Right lobe of liver (tissue), 6 donors: ENCODE results near the gene KRT71. TPM values are rescaled to one million over a fixed set of nuclear protein-coding genes. Genes with fewer than 3 reads are reported as not detected.

Experiments
- ATAC-seq, 4 donors: fragments of 200-7000 bp; cut with Tn5 transposase; one replicate each; pipeline ENCODE4 v1.9.1; 2020; ENCODE audit warnings: mild to moderate bottlenecking in 4 of 4, moderate library complexity in 4 of 4
- DNase-seq, 3 donors: peaks; one replicate each; pipeline ENCODE4 v3.0.0-alpha.2; 2020
- H3K27ac ChIP-seq, 3 donors: fragments of 200-600 bp; one replicate each; pipeline ENCODE4 v1.8.0; 2022
- H3K27me3 ChIP-seq, 2 donors: fragments of 200-600 bp; one replicate each; pipeline ENCODE4 v1.8.0; 2022
- H3K36me3 ChIP-seq, 4 donors: fragments of 200-600 bp; sonication (generic) in 1 of 4; one replicate each; pipeline versions ENCODE4 v1.5.1 to v1.8.0; 2017 to 2022; ENCODE audit warnings: control low read depth in 1 of 4
- H3K4me1 ChIP-seq, 4 donors: fragments of 200-600 bp; sonication (generic) in 1 of 4; one replicate each; pipeline versions ENCODE4 v1.5.1 to v1.8.0; 2017 to 2022; ENCODE audit warnings: control low read depth in 1 of 4
- H3K4me3 ChIP-seq, 3 donors: fragments of 200-600 bp; one replicate each; pipeline ENCODE4 v1.8.0; 2022
- H3K9me3 ChIP-seq, 4 donors: fragments of 200-600 bp; sonication (generic) in 1 of 4; one replicate each; pipeline versions ENCODE4 v1.5.1 to v1.8.0; 2017 to 2022; ENCODE audit warnings: control low read depth in 1 of 4
- CTCF ChIP-seq, 4 donors: fragments of 200-600 bp in 3 of 4; fragments of 450-650 bp in 1 of 4; IDR thresholded peaks; one replicate each; pipeline versions ENCODE4 v1.5.1 to v1.8.0; 2016 to 2022; ENCODE audit warnings: antibody characterized with exemption in 4 of 4, mild to moderate bottlenecking in 2 of 4
- POLR2A ChIP-seq: fragments of 450-650 bp; IDR thresholded peaks from one replicate; pipeline ENCODE4 v1.6.1; 2017; ENCODE audit warnings: antibody characterized with exemption, mild to moderate bottlenecking
- WGBS: methylation state at CpG from one replicate; pipeline ENCODE4 v1.1.6; 2018; ENCODE audit warnings: low coverage, low lambda C conversion rate; ENCODE audit not compliant: insufficient coverage; ENCODE audit errors: missing lambda C conversion rate; 5-methylcytosine and 5-hydroxymethylcytosine counted together
- intact Hi-C, 2 donors: fragments of 100-400 bp; cut with DNase I; formaldehyde crosslinking; loops; one replicate each; pipeline versions ENCODE4 v1.11.2 to v1.14.1; 2022
- total RNA-seq, 6 experiments: library from RNA; depleted of rRNA in 2 of 6; stranded (reverse); fragments of >200 nt in 2 of 6; fragmentation: NEBNext Ultra II Directional in 3 of 6; extraction: Animal tissue kit (Norgen Biotek cat#: 25700) in 3 of 6; gene quantifications; one replicate each; pipeline versions ENCODE4 v1.1.0 to v1.2.4, GENCODE V29; 2016 to 2023
- donor health status: DM: no; HTN: yes; CAD: no.
- donor health status: DM: no; HTN: no; CAD: no.
- donor health status: DM: no; HTN: no; CAD: no.
- donor health status: DM: no; HTN: yes; CAD: no.
- donor health status: DM: no; HTN: yes; CAD: no.

KRT71 gene
- total RNA-seq, 6 experiments from 2014 or later = not detected

DNA sequence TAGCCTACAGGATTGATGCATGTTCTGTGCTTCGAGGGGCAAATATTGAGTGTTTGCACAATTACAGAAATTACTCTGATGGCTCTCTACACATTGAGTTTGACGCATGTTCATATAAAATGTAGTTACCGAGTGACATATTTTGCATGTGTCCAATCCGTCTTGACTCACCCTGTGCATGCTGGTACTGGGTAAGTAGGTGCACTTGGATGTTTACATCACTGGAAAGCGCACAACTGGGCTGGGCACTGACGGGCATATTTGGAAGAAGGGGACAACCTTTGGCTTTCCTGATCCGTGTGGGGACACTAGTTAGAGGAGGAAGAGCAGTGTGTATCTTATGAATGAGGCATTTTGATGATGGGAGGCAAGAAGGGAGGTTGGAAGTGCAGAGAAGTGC is 55.0 kb downstream of the KRT71 start:
- DNase-seq (no peak), ATAC-seq (no peak)
- TF ChIP-seq POLR2A = no peak
- no peak for TF ChIP-seq CTCF (IDR thresholded peaks at IDR 0.05)
- no peaks in the 10 kb centered on the region for H3K36me3 ChIP-seq
- H3K9me3 ChIP-seq = no peaks in the 10 kb centered on the region
- no peak overlapping the region for H3K4me3 ChIP-seq
- H3K27ac ChIP-seq = no peak overlapping the region
- H3K4me1 ChIP-seq = no peaks in the 10 kb centered on the region
- intact Hi-C loops = no loop called here
- 66% methylated on average over 6 of the region's 7 CpGs for WGBS
- no peaks in the 10 kb centered on the region for H3K27me3 ChIP-seq

GRCh38 chr12:52496590-52497071 is 56.3 kb downstream of the KRT71 start:
- no peak for DNase-seq
- no peaks in the 10 kb centered on the region for H3K27me3 ChIP-seq
- no peaks in the 10 kb centered on the region for H3K36me3 ChIP-seq
- ATAC-seq = no peak
- WGBS = 67% methylated on average over 3 of the region's 4 CpGs
- no peaks in the 10 kb centered on the region for H3K4me1 ChIP-seq
- H3K27ac ChIP-seq = no peak overlapping the region
- intact Hi-C loops = no loop called here
- H3K9me3 ChIP-seq = no peaks in the 10 kb centered on the region
- no peak overlapping the region for H3K4me3 ChIP-seq
- no peak for TF ChIP-seq CTCF (IDR thresholded peaks at IDR 0.05)

GRCh38 chr12:52496054-52496453 is 56.9 kb downstream of the KRT71 start:
- H3K27ac ChIP-seq = no peak overlapping the region
- no peak for ATAC-seq
- no peak for TF ChIP-seq POLR2A
- TF ChIP-seq CTCF (IDR thresholded peaks at IDR 0.05) = no peak
- no peaks in the 10 kb centered on the region for H3K27me3 ChIP-seq
- intact Hi-C loops = no loop called here
- H3K4me3 ChIP-seq = no peak overlapping the region
- H3K4me1 ChIP-seq = no peaks in the 10 kb centered on the region
- H3K36me3 ChIP-seq = no peaks in the 10 kb centered on the region
- 63% methylated on average over 1 of the region's 2 CpGs for WGBS
- DNase-seq = no peak
- H3K9me3 ChIP-seq = no peaks in the 10 kb centered on the region

DNA sequence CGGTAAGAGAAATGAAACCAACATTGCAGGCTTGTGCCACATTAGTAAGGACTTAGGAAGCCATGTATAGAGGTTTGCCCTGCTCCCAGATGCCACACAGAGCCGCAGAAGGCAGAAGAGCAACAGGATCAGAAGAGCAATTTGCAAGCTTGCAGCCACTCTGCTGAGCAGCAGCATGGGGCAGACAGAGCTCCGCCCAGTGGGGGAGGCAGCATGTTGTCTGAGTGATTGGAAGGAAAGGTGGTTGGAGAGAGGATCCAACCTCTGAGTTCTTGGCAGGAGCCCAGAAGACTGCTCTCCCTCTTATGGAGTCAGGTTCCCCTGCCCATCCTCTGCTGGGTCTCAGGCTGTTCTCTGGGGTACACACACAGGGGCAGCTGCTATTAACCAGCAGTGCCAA is 57.6 kb downstream of the KRT71 start:
- ATAC-seq = peak in 1 of 4 donors; percentile 19
- Histone ChIP-seq H3K9me3 (no peaks in the 10 kb centered on the region), H3K36me3 (no peaks in the 10 kb centered on the region), H3K4me3 (no peak overlapping the region), H3K27me3 (no peaks in the 10 kb centered on the region), H3K4me1 (no peaks in the 10 kb centered on the region), H3K27ac (no peak overlapping the region)
- WGBS = 20% methylated on average over 1 of the region's 3 CpGs
- DNase-seq = no peak
- TF ChIP-seq CTCF (IDR thresholded peaks at IDR 0.05) = no peak
- no peak for TF ChIP-seq POLR2A
- intact Hi-C loops = no loop called here

DNA sequence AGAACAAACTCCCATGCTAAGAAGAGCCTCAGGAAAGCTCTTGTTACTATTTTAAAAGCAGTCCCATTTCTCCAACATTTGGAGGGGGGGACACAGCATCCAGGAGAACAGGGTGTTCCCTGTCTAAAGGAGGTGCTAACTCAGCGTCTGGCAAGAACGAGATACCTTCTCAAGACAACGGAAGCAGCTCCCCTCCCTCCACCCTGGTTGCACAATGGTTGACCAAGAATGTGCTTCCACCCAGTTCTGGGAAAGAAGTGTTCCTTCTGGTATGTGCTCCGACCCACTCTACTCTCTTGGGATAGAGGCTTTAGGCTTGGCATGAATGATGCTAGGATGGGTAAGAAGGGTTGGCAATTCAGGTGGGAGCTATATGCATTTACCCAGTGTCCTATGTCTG is 58.4 kb downstream of the KRT71 start:
- no peak overlapping the region for H3K27ac ChIP-seq
- no peak for ATAC-seq
- WGBS = 80% methylated on average over 1 of the region's 4 CpGs

More for the DNA sequence above, 58.4 kb downstream of the KRT71 start:
- Histone ChIP-seq H3K27me3 (no peaks in the 10 kb centered on the region), H3K36me3 (no peaks in the 10 kb centered on the region), H3K4me3 (no peak overlapping the region), H3K4me1 (no peaks in the 10 kb centered on the region), H3K9me3 (no peaks in the 10 kb centered on the region)
- TF ChIP-seq POLR2A = no peak
- TF ChIP-seq CTCF (IDR thresholded peaks at IDR 0.05) = no peak
- no peak for DNase-seq
- intact Hi-C loops = no loop called here
